Nephron progenitor cell (in vitro differentiated cells): ENCODE results near the gene UCKL1.
A peak's percentile ranks its signal among the peaks of the same experiment; 100 is the strongest.

Experiments
- DNase-seq: peaks from one replicate; pipeline ENCODE4 v3.0.0; 2021
- H3K27ac Mint-ChIP-seq: 2 replicates; pipeline ENCODE4 v1.8.0; 2021; ENCODE audit warnings: mild to moderate bottlenecking, moderate library complexity, mixed read lengths
- H3K27me3 Mint-ChIP-seq: 2 replicates; pipeline ENCODE4 v1.8.0; 2021; ENCODE audit warnings: mild to moderate bottlenecking, low read depth, mixed read lengths; ENCODE audit not compliant: poor library complexity
- H3K36me3 Mint-ChIP-seq: 2 replicates; pipeline ENCODE4 v1.8.0; 2021; ENCODE audit warnings: low read depth, mixed read lengths
- H3K4me1 Mint-ChIP-seq: 2 replicates; pipeline ENCODE4 v1.8.0; 2021; ENCODE audit warnings: mixed read lengths
- H3K4me3 Mint-ChIP-seq: 2 replicates; pipeline ENCODE4 v1.8.0; 2021; ENCODE audit warnings: mild to moderate bottlenecking, moderate library complexity, mixed read lengths
- H3K9me3 Mint-ChIP-seq: 2 replicates; pipeline ENCODE4 v1.8.0; 2021; ENCODE audit warnings: mild to moderate bottlenecking, moderate library complexity, mixed read lengths
- TF ChIP-seq, protein P1 (sequence below): fragments of 200-600 bp; sonication (generic); IDR thresholded peaks from 2 replicates; pipeline ENCODE4 v1.5.0; 2021; ENCODE audit warnings: antibody characterized with exemption

The UCKL1 gene

DNA sequence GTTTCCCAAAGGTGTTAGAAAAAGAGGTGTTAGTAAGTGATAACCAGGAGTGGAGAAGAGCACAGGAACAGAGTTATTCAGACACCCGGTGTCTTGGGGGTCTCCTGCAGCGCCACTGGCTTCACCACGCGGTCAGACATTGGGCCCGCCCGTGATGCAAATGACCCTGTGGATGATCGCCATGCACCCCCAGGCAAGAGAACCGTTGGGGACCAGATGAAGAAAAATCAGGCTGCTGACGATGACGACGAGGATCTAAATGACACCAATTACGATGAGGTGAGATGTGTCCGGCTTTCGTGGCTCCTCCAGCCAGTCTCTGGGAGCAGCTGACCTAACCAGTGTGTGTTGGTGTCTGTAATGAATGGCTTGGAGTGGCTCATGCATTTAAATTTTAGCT lies 26.7 kb upstream of the UCKL1 start:
- peak overlapping the region; percentile 95 for H3K4me3 Mint-ChIP-seq
- peaks cover 43% of the 10 kb centered on the region for H3K4me1 Mint-ChIP-seq
- H3K36me3 Mint-ChIP-seq, result peaks cover 49% of the 10 kb centered on the region
- H3K27ac Mint-ChIP-seq, result no peak overlapping the region
- DNase-seq, result no peak
- TF ChIP-seq, protein P1, sequence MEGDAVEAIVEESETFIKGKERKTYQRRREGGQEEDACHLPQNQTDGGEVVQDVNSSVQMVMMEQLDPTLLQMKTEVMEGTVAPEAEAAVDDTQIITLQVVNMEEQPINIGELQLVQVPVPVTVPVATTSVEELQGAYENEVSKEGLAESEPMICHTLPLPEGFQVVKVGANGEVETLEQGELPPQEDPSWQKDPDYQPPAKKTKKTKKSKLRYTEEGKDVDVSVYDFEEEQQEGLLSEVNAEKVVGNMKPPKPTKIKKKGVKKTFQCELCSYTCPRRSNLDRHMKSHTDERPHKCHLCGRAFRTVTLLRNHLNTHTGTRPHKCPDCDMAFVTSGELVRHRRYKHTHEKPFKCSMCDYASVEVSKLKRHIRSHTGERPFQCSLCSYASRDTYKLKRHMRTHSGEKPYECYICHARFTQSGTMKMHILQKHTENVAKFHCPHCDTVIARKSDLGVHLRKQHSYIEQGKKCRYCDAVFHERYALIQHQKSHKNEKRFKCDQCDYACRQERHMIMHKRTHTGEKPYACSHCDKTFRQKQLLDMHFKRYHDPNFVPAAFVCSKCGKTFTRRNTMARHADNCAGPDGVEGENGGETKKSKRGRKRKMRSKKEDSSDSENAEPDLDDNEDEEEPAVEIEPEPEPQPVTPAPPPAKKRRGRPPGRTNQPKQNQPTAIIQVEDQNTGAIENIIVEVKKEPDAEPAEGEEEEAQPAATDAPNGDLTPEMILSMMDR, result no peak
- no peaks in the 10 kb centered on the region for H3K9me3 Mint-ChIP-seq
- peaks cover 24% of the 10 kb centered on the region for H3K27me3 Mint-ChIP-seq

DNA sequence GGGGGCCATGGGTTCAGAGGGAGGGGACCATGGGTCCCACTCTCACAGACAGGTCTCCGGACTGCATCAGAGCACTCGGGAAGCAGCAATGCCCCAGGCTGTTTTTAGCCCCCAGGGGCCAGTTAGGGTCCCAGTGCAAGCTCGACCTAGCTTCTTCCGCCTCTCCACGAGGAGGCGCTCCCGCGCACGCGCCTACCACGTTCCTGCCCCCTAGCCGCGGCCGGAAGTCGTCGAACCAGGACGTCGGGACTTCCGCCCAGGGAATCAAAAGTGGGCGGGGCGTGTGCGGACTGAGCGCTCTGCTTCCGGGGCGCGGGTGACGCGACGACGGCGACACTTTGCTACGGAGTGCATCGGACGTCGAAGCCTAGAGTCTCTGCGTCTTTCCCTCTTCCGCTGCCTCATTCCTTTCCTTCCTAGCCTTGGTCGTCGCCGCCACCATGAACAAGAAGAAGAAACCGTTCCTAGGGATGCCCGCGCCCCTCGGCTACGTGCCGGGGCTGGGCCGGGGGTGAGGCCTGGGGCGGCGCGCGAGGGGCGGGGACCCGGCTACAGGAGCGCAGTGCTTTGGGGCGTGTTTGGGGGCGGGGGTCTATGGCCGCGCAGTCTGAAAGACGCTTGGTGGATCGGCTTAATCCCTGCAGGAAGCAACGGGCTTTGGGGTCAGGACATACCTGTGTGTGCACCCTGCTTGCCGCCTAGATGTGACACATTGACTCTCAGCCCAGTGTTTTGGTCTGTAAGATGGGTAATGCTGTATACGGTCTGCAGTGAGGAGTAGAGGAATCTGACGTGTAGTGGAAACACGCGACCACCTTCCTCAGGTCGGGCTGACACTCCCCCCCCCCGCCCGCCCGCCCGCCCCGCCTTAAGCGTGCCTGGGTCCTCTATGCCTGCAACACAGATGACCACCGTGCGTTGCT lies 24.9 kb upstream of the UCKL1 start, which contains the start of gene PRPF6:
TSS of gene PRPF6 (plus strand) at position 327 of the 923 bp plus-strand sequence. CDS start at position 441, 114 bp downstream.
- peak within 1 kb of the TSS; percentile 97 for H3K27ac Mint-ChIP-seq
- no peaks in the 10 kb centered on the region for H3K9me3 Mint-ChIP-seq
- DNase-seq, result peak; percentile 94
- peaks cover 36% of the 10 kb centered on the region for H3K36me3 Mint-ChIP-seq
- TF ChIP-seq, protein P1, result peak; percentile 65
- H3K4me3 Mint-ChIP-seq, result peak within 1 kb of the TSS; percentile 95
- H3K4me1 Mint-ChIP-seq, result peaks cover 43% of the 10 kb centered on the region
- peaks cover 43% of the 10 kb centered on the region for H3K27me3 Mint-ChIP-seq

DNA sequence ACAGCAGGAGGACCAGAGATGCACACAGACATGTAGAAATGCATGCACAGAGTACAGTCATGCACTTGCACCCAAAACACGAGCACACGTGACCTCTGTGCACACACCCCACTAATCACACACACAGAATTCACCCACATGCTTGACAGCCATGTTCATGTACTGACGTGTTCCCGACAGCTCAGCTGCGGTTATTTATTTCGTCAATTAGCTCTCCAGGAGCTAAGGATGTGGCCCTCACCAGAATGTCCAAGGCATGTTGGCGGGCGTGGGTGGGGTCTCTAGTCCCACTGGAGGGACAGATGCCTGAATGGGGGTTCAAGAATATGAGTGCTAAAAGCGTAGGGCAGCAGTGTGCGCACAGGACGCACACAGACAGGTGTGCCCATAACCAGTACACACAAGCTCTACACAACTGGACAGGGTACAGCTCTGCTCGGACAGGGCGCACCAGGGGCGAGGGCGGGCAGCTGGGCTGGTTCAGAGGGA lies 24.1 kb upstream of the UCKL1 start:
- H3K4me1 Mint-ChIP-seq, result peaks cover 43% of the 10 kb centered on the region
- H3K27ac Mint-ChIP-seq, result no peak overlapping the region
- TF ChIP-seq, protein P1, result no peak
- H3K27me3 Mint-ChIP-seq, result peaks cover 47% of the 10 kb centered on the region
- peaks cover 29% of the 10 kb centered on the region for H3K36me3 Mint-ChIP-seq
- H3K4me3 Mint-ChIP-seq, result peak overlapping the region; percentile 95
- no peak for DNase-seq
- H3K9me3 Mint-ChIP-seq, result no peaks in the 10 kb centered on the region

DNA sequence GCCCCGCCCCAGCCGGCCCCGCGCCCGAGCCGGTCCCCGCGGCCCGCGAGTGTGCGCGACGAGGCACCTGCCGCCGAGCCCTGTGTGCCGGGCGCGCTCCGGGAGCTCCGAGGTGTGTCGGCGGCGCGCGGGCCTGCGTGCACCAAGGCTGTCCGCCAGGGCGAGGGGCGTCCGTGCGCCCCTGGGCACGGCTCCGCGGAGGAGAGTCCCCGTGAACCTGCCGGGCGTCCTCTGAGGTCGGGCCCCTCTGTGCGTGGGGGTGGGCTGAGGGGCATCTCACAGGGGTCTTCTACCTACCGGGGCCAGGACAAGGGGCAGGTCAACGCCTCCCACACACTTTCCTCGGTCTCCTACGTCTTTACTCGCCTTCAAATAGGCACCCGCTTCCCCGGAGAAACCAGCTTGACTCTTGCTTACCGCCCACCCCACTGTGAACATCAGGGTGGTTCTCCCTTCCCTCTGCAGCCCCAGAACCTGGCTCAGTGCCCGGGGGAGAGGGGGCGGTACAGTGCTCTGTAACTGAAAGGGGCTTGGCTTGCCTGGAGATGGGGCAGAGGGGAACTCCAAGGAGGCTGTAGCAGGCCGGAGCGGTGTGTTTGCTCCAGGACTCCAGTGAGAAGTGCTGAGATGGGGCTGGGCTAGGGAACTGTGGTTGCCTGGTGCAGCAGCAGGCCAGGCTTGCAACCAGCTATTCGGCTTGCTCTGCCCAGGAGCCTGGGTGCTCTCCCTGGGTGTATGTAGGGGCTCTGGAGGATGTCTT lies 23.5 kb upstream of the UCKL1 start, which contains the start of gene SAMD10:
TSS of gene SAMD10 (minus strand) at position 86 of the 760 bp plus-strand sequence. CDS start 175 bp downstream, outside the sequence.
- H3K4me3 Mint-ChIP-seq, result peak within 1 kb of the TSS; percentile 95
- H3K9me3 Mint-ChIP-seq, result no peaks in the 10 kb centered on the region
- H3K27ac Mint-ChIP-seq, result no peak within 1 kb of the TSS
- H3K4me1 Mint-ChIP-seq, result peaks cover 43% of the 10 kb centered on the region
- DNase-seq, result peak; percentile 72
- TF ChIP-seq, protein P1, result no peak
- H3K36me3 Mint-ChIP-seq, result peaks cover 25% of the 10 kb centered on the region
- H3K27me3 Mint-ChIP-seq, result peaks cover 47% of the 10 kb centered on the region

DNA sequence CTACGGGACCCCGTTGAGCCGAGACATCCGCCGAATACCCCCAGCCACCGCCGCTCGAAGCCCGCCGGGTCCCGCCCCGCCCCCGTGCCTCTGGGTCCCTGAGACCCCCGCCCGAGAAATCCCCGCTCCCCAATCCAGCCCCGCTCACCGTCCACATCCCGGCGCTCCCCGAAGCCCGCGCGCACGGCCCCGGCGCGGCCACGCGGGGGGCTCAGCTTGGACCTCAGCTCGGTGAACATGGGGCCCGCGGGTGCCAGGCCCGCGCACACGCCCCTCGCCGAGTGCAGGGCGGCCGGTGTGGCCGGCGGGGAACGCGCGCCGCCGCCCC lies 23.0 kb upstream of the UCKL1 start:
- peak; percentile 49 for DNase-seq

More for the DNA sequence above, 23.0 kb upstream of the UCKL1 start:
- Mint-ChIP-seq H3K4me3 (peak overlapping the region; percentile 72), H3K36me3 (peaks cover 19% of the 10 kb centered on the region), H3K4me1 (peaks cover 43% of the 10 kb centered on the region), H3K9me3 (no peaks in the 10 kb centered on the region), H3K27me3 (peaks cover 47% of the 10 kb centered on the region), H3K27ac (no peak overlapping the region)
- TF ChIP-seq, protein P1, result no peak
